ENCODE measurements around the gene UBE2H.

GRCh38 chr7:129870668-129871067, 82.1 kb downstream of the UBE2H start:
- TF ChIP-seq, protein P1, sequence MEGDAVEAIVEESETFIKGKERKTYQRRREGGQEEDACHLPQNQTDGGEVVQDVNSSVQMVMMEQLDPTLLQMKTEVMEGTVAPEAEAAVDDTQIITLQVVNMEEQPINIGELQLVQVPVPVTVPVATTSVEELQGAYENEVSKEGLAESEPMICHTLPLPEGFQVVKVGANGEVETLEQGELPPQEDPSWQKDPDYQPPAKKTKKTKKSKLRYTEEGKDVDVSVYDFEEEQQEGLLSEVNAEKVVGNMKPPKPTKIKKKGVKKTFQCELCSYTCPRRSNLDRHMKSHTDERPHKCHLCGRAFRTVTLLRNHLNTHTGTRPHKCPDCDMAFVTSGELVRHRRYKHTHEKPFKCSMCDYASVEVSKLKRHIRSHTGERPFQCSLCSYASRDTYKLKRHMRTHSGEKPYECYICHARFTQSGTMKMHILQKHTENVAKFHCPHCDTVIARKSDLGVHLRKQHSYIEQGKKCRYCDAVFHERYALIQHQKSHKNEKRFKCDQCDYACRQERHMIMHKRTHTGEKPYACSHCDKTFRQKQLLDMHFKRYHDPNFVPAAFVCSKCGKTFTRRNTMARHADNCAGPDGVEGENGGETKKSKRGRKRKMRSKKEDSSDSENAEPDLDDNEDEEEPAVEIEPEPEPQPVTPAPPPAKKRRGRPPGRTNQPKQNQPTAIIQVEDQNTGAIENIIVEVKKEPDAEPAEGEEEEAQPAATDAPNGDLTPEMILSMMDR (IDR thresholded peaks at IDR 0.05) = no peak
- TF ChIP-seq EP300 (IDR thresholded peaks at IDR 0.05; ENCODE audit: low read depth) (no peak), POLR2A (IDR thresholded peaks at IDR 0.05) (no peak)
